NCI-H510A treated with DMSO at 0.1 percent for 48 hours (cell line): ENCODE data around the gene ZSCAN12.
"Not testable (repeated sequence)": the region's sequence is repeated elsewhere in the genome, so short reads cannot be mapped to it uniquely, and the experiment has no call there.

ENCODE experiments used
- DNase-seq: peaks from one replicate; lab custom pipeline; 2025; lab: John Stamatoyannopoulos, UW

The ZSCAN12 gene

GRCh38 chr6:28399350-28400121, at the start of gene ZSCAN12:
TSS of gene ZSCAN12 (minus strand) at chr6:28399747. CDS start at chr6:28398405, 1,342 bp downstream.
- DNase-seq = peak; percentile 35

GRCh38 chr6:28449056-28449455, 49.5 kb upstream of the ZSCAN12 start:
- DNase-seq = no peak

GRCh38 chr6:28447512-28447906, 48.0 kb upstream of the ZSCAN12 start:
- DNase-seq = not testable (repeated sequence)

- no peak for DNase-seq
Measured at GRCh38 chr6:28446818-28447511, 47.4 kb upstream of the ZSCAN12 start.

GRCh38 chr6:28444759-28445158, 45.2 kb upstream of the ZSCAN12 start:
- not testable (repeated sequence) for DNase-seq

GRCh38 chr6:28443112-28443773, 43.7 kb upstream of the ZSCAN12 start, which contains the start of gene ZSCAN23:
TSS of gene ZSCAN23 (minus strand) at chr6:28443491. CDS start at chr6:28436266, 7,225 bp downstream.
- DNase-seq = peak; percentile 51

- DNase-seq = no peak
Measured at GRCh38 chr6:28442586-28442985, 43.0 kb upstream of the ZSCAN12 start.

- DNase-seq = no peak
Measured at GRCh38 chr6:28436404-28436803, 36.9 kb upstream of the ZSCAN12 start.

- DNase-seq = no peak
Measured at GRCh38 chr6:28433119-28433518, 33.6 kb upstream of the ZSCAN12 start.

- no peak for DNase-seq
Measured at GRCh38 chr6:28429781-28430180, 30.2 kb upstream of the ZSCAN12 start.

GRCh38 chr6:28425944-28426541, 26.5 kb upstream of the ZSCAN12 start:
- DNase-seq = no peak

GRCh38 chr6:28424163-28424562, 24.6 kb upstream of the ZSCAN12 start:
- no peak for DNase-seq

- no peak for DNase-seq
Measured at GRCh38 chr6:28423546-28423945, 24.0 kb upstream of the ZSCAN12 start.

- DNase-seq = no peak
Measured at GRCh38 chr6:28413681-28414080, 14.1 kb upstream of the ZSCAN12 start.

- DNase-seq = no peak
Measured at GRCh38 chr6:28410767-28411166, 11.2 kb upstream of the ZSCAN12 start.

- no peak for DNase-seq
Measured at GRCh38 chr6:28408076-28408802, 8.7 kb upstream of the ZSCAN12 start.

GRCh38 chr6:28407401-28407800, 7.9 kb upstream of the ZSCAN12 start:
- DNase-seq = no peak

- DNase-seq = not testable (repeated sequence)
Measured at GRCh38 chr6:28403923-28404322, 4.4 kb upstream of the ZSCAN12 start.

- no peak for DNase-seq
Measured at GRCh38 chr6:28402197-28402596, 2.6 kb upstream of the ZSCAN12 start.

GRCh38 chr6:28401172-28401571, 1.6 kb upstream of the ZSCAN12 start:
- no peak for DNase-seq

GRCh38 chr6:28400122-28400451, 540 bp upstream of the ZSCAN12 start:
- no peak for DNase-seq

GRCh38 chr6:28395918-28396317, 3.6 kb downstream of the ZSCAN12 start:
- no peak for DNase-seq
